Measurements from ENCODE around the gene CHRM2. TPM values are rescaled to one million over a fixed set of nuclear protein-coding genes. Genes with fewer than 3 reads are reported as not detected.

Gene CHRM2
- total and polyA plus RNA-seq, 8 donors, result 0.56 to 0.98 (median 0.71) TPM

DNA sequence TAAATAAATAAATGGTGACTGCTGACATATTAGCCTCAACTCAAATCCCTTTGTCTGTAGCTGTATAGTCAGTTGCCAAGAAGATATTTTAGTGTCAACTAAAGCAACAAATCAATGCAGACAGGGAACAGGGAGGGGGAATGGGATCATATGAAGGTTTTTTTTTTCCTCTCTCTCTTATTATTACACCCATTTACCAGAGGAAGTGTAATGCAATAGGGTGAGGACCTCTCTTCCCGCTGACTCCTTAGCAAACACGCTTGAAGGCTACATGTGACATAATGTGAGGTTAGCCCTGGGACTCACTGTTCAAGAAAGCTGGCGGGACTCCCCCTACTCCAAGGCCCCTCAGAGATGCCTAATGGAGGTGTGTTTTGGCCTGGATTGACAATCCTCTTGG is 88.2 kb downstream of the CHRM2 start:
- intact Hi-C loops (cut with DNase I), result no loop called here
- TF ChIP-seq, protein P1, sequence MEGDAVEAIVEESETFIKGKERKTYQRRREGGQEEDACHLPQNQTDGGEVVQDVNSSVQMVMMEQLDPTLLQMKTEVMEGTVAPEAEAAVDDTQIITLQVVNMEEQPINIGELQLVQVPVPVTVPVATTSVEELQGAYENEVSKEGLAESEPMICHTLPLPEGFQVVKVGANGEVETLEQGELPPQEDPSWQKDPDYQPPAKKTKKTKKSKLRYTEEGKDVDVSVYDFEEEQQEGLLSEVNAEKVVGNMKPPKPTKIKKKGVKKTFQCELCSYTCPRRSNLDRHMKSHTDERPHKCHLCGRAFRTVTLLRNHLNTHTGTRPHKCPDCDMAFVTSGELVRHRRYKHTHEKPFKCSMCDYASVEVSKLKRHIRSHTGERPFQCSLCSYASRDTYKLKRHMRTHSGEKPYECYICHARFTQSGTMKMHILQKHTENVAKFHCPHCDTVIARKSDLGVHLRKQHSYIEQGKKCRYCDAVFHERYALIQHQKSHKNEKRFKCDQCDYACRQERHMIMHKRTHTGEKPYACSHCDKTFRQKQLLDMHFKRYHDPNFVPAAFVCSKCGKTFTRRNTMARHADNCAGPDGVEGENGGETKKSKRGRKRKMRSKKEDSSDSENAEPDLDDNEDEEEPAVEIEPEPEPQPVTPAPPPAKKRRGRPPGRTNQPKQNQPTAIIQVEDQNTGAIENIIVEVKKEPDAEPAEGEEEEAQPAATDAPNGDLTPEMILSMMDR (IDR thresholded peaks at IDR 0.05), result no peak
- Histone ChIP-seq H3K4me1 (peaks cover 0 to 6% of the 10 kb centered on the region in 2 donors), H3K36me3 (no peaks in the 10 kb centered on the region), H3K27ac (no peak overlapping the region), H3K27me3 (no peaks in the 10 kb centered on the region), H3K9me3 (peaks cover 0 to 2% of the 10 kb centered on the region in 2 donors), H3K4me3 (no peak overlapping the region)
- DNase-seq (no peak), ATAC-seq (no peak)

DNA sequence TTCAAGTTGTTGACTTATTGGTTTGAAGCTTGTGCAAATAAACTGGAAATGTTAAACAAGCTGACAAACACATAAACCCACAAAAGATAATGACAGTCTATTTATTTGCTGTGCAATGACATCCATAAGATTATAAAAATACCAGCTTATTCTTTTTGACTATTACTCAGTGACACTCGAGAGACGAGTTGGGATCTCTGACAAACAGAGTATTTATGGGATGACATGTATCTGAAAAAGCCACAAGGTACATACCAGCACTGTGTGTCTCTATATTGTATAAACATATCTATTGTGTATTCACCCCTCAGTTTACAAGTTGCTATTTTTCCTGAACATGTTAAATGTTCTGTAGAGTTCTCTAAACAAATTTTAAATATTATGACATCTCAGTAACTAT is 88.9 kb downstream of the CHRM2 start:
- H3K9me3 ChIP-seq, result peaks cover 0 to 2% of the 10 kb centered on the region in 2 donors
- no peak overlapping the region for H3K4me3 ChIP-seq
- TF ChIP-seq, protein P1 (IDR thresholded peaks at IDR 0.05), result no peak
- no peaks in the 10 kb centered on the region for H3K27me3 ChIP-seq
- intact Hi-C loops (cut with DNase I), result no loop called here
- no peaks in the 10 kb centered on the region for H3K36me3 ChIP-seq
- H3K4me1 ChIP-seq, result peaks cover 0 to 6% of the 10 kb centered on the region in 2 donors
- no peak overlapping the region for H3K27ac ChIP-seq
- ATAC-seq (no peak), DNase-seq (no peak)

DNA sequence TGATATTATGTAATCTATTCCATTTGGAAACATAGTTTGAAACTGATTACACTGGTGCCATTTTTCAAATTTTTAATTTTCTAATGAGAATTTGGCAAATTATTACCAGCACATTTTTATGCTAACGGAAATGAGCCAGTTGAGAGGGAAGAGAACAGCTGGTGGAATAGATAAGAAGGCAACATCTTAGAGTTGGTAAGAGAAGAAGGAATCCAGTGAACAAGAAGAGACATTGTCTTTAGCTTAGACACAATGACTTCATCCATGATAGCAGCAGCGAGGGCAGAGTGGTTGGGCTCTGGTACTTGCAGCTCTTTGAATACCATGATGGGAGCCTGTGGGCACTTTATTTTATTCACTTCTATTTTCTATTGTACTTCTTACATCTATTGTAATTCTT is 89.6 kb downstream of the CHRM2 start:
- Histone ChIP-seq H3K27me3 (no peaks in the 10 kb centered on the region), H3K27ac (no peak overlapping the region), H3K4me3 (no peak overlapping the region), H3K36me3 (no peaks in the 10 kb centered on the region), H3K9me3 (peaks cover 0 to 2% of the 10 kb centered on the region in 2 donors), H3K4me1 (peaks cover 0 to 6% of the 10 kb centered on the region in 2 donors)
- intact Hi-C loops (cut with DNase I), result no loop called here
- DNase-seq (no peak), ATAC-seq (no peak)
- TF ChIP-seq, protein P1 (IDR thresholded peaks at IDR 0.05), result no peak

DNA sequence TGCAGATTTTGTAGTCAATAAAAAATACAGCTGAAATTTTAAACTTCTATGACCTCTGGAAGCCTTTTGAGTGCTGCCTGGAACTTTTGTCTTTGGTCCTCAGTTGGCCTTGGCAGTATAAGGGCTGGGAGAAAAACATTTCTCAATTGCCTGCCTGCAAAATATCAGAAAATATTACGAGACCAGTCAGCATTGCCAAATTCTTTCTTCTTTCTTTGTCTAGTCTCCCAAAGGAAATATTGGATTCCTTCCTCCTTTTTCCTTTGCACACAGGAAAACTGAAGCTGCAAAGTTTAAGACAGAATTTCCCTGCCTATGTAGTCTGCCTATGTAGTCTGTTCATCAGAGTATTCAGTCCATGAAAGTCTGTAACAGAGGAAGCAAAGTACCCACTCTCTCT is 95.9 kb downstream of the CHRM2 start:
- ATAC-seq, result no peak

GRCh38 chr7:136966825-136967224 is 98.4 kb downstream of the CHRM2 start:
- Histone ChIP-seq H3K27me3 (no peaks in the 10 kb centered on the region), H3K9me3 (no peaks in the 10 kb centered on the region), H3K4me3 (no peak overlapping the region), H3K36me3 (no peaks in the 10 kb centered on the region), H3K4me1 (no peaks in the 10 kb centered on the region), H3K27ac (no peak overlapping the region)
- TF ChIP-seq, protein P1 (IDR thresholded peaks at IDR 0.05), result no peak
- intact Hi-C loops (cut with DNase I), result no loop called here
- DNase-seq (no peak), ATAC-seq (no peak)

More for the DNA sequence above, 95.9 kb downstream of the CHRM2 start:
- Histone ChIP-seq H3K27me3 (no peaks in the 10 kb centered on the region), H3K4me1 (no peaks in the 10 kb centered on the region), H3K36me3 (no peaks in the 10 kb centered on the region), H3K9me3 (no peaks in the 10 kb centered on the region), H3K27ac (no peak overlapping the region), H3K4me3 (no peak overlapping the region)
- intact Hi-C loops (cut with DNase I), result no loop called here
- TF ChIP-seq, protein P1 (IDR thresholded peaks at IDR 0.05), result no peak
- DNase-seq, result no peak

All from left lung (tissue), 10 donors.